Endothelial cell of umbilical vein (primary cell): ENCODE measurements around the gene KLK14. TPM values are rescaled to one million over a fixed set of nuclear protein-coding genes. Genes with fewer than 3 reads are reported as not detected.

Source experiments
- BruUV-seq: library from RNA; stranded (reverse); fragments of 400-500 nt; replicated peaks from 2 replicates; lab custom pipeline; 2021; lab: Mats Ljungman, UMichigan
- CTCF ChIA-PET: fragments of 300-600, 350-600 bp; sonication (Branson Sonifier 250); formaldehyde crosslinking; loops from one replicate; lab custom pipeline; 2021; ENCODE audit warnings: antibody characterized with exemption, inconsistent platforms; lab: Charles Lee
- POLR2A ChIA-PET: fragments of 300-600, 350-600 bp; sonication (Branson Sonifier 250); formaldehyde crosslinking; loops from one replicate; lab custom pipeline; 2021; ENCODE audit warnings: antibody characterized with exemption, inconsistent platforms; lab: Charles Lee
- DNase-seq: peaks from one replicate; pipeline ENCODE4 v3.0.0-alpha.2; 2011; ENCODE audit warnings: low read depth, low spot score
- FAIRE-seq: peaks from 2 replicates; lab custom pipeline; 2011; peaks lifted over from hg19 to GRCh38; lab: Jason Lieb, UNC
- H2AFZ ChIP-seq: 2 replicates; pipeline ENCODE4 v1.6.0; 2012; ENCODE audit warnings: low read depth, low read length, control low read depth, inconsistent platforms
- H3K27ac ChIP-seq: 2 replicates; pipeline ENCODE4 v1.5.1; 2011; ENCODE audit warnings: low read depth, mild to moderate bottlenecking, control low read depth, low read length, moderate library complexity; ENCODE audit not compliant: insufficient read depth
- H3K27me3 ChIP-seq, 2 experiments: 2 replicates each; pipeline versions ENCODE4 v1.6.0 to v1.6.1; 2011; ENCODE audit warnings: low read length in 2 of 2, mixed read lengths in 1 of 2; ENCODE audit not compliant: control insufficient read depth in 2 of 2, insufficient read depth in 2 of 2
- H3K36me3 ChIP-seq, 2 experiments: 2 replicates in 1 of 2; 3 replicates in 1 of 2; pipeline ENCODE4 v1.5.1; 2011; ENCODE audit warnings: low read length in 2 of 2, mild to moderate bottlenecking in 1 of 2, moderate library complexity in 1 of 2; ENCODE audit not compliant: control insufficient read depth in 2 of 2, insufficient read depth in 2 of 2; ENCODE audit errors: extremely low read depth in 1 of 2
- H3K4me1 ChIP-seq: 3 replicates; pipeline ENCODE4 v1.5.1; 2011; ENCODE audit warnings: mild to moderate bottlenecking, low read length; ENCODE audit not compliant: control insufficient read depth, insufficient read depth; ENCODE audit errors: extremely low read depth
- H3K4me2 ChIP-seq: 2 replicates; pipeline ENCODE4 v1.6.1; 2011; ENCODE audit warnings: low read length, control low read depth, mixed read lengths; ENCODE audit not compliant: insufficient read depth
- H3K4me3 ChIP-seq, 3 experiments: fragments of 200-600 bp in 1 of 3; sonication (generic), shearing (Covaris generic) in 1 of 3; replicated peaks in 1 of 3; 2 replicates each; pipeline ENCODE4 v1.5.1; 2011 to 2016; ENCODE audit warnings: control low read depth in 3 of 3, low read length in 3 of 3, mild to moderate bottlenecking in 2 of 3, inconsistent platforms in 1 of 3, low read depth in 1 of 3, moderate library complexity in 1 of 3; ENCODE audit not compliant: insufficient read depth in 1 of 3
- H3K79me2 ChIP-seq: 2 replicates; pipeline ENCODE4 v1.6.0; 2012; ENCODE audit warnings: low read length, inconsistent platforms; ENCODE audit not compliant: control insufficient read depth, insufficient read depth
- H3K9ac ChIP-seq: replicated peaks from 2 replicates; pipeline ENCODE3; 2011; ENCODE audit warnings: low read length, control low read depth; ENCODE audit not compliant: insufficient read depth; ENCODE audit errors: extremely low read depth
- H3K9me1 ChIP-seq: replicated peaks from 3 replicates; pipeline ENCODE4 v1.6.0; 2011; ENCODE audit warnings: mild to moderate bottlenecking, low read length; ENCODE audit not compliant: control insufficient read depth, insufficient read depth; ENCODE audit errors: extremely low read depth
- H3K9me3 ChIP-seq: replicated peaks from 2 replicates; pipeline ENCODE4 v1.5.1; 2012; ENCODE audit warnings: low read length, inconsistent platforms; ENCODE audit not compliant: control insufficient read depth, insufficient read depth
- H4K20me1 ChIP-seq: replicated peaks from 2 replicates; pipeline ENCODE3; 2011; ENCODE audit warnings: mild to moderate bottlenecking, low read length; ENCODE audit not compliant: control insufficient read depth, insufficient read depth; ENCODE audit errors: extremely low read depth
- EZH2 ChIP-seq: IDR thresholded peaks from 2 replicates; pipeline ENCODE4 v1.6.1; 2012; ENCODE audit warnings: borderline replicate concordance, low read depth, mild to moderate bottlenecking, moderate library complexity, low read length, inconsistent platforms; ENCODE audit not compliant: severe bottlenecking
- FOS ChIP-seq: IDR thresholded peaks from 2 replicates; pipeline ENCODE4 v1.6.1; 2011; ENCODE audit warnings: mild to moderate bottlenecking, low read length, moderate library complexity, borderline replicate concordance; ENCODE audit not compliant: insufficient read depth
- GATA2 ChIP-seq: IDR thresholded peaks from 2 replicates; pipeline ENCODE4 v1.7.0; 2011; ENCODE audit warnings: low read depth, mild to moderate bottlenecking, moderate library complexity, mixed read lengths, low read length; ENCODE audit not compliant: insufficient read length, insufficient read depth
- JUN ChIP-seq: IDR thresholded peaks from 2 replicates; pipeline ENCODE4 v1.6.1; 2011; ENCODE audit warnings: borderline replicate concordance, low read depth; ENCODE audit not compliant: insufficient read length, insufficient read depth
- MYC ChIP-seq: IDR thresholded peaks from one replicate; pipeline ENCODE4 v1.6.1; 2011; ENCODE audit warnings: mild to moderate bottlenecking, low read depth, low read length
- POLR2A ChIP-seq: IDR thresholded peaks from 2 replicates; pipeline ENCODE4 v1.6.1; 2012; ENCODE audit warnings: low read depth, mild to moderate bottlenecking, control low read depth, low read length
- POLR2AphosphoS5 ChIP-seq: IDR thresholded peaks from 2 replicates; pipeline ENCODE4 v1.6.1; 2012; ENCODE audit warnings: low read depth, mild to moderate bottlenecking, control low read depth, low read length, moderate library complexity; ENCODE audit not compliant: insufficient read depth
- dilution Hi-C: fragments of 300-500 bp; cut with MboI; formaldehyde crosslinking; loops from one replicate; pipeline ENCODE4 v1.15.0; 2019; ENCODE audit warnings: low sequenced_read_pairs; ENCODE audit not compliant: extremely low pct_ligation_motif_present
- intact Hi-C: fragments of 100-400 bp; cut with micrococcal nuclease; formaldehyde crosslinking; loops from one replicate; pipeline ENCODE4 v1.10.0; 2022
- polyA plus RNA-seq, 4 experiments: library from polyadenylated mRNA; depleted of rRNA in 3 of 4; stranded (reverse) in 3 of 4; unstranded in 1 of 4; fragments of >200 nt; gene quantifications; 2 replicates each; pipeline versions ENCODE4 v1.2.1 to v1.2.3, GENCODE V29; 2011 to 2012; ENCODE audit warnings: missing spikeins in 1 of 4
- total RNA-seq: library from RNA; stranded (reverse); gene quantifications from 2 replicates; pipeline ENCODE4 v1.2.3, GENCODE V29; 2021
- TF ChIP-seq, protein P1 (sequence below): IDR thresholded peaks from 2 replicates; pipeline ENCODE4 v1.6.1; 2011; ENCODE audit not compliant: insufficient read depth, insufficient read length
- TF ChIP-seq, protein P2 (sequence below), 2 donors: IDR thresholded peaks; 1 replicate in 1 of 2; 2 replicates in 1 of 2; pipeline ENCODE4 v1.5.1; 2011; ENCODE audit warnings: low read length in 2 of 2, mild to moderate bottlenecking in 2 of 2, moderate library complexity in 2 of 2, control low read depth in 1 of 2, inconsistent platforms in 1 of 2, low read depth in 1 of 2; ENCODE audit not compliant: insufficient read depth in 1 of 2; ENCODE audit errors: extremely low read depth in 1 of 2

The KLK14 gene
- total and polyA plus RNA-seq, 2 donors (not counting 3 experiments of a cell fraction or from before 2014, with no cell fraction given), result 0.12 TPM; not detected in 1

GRCh38 chr19:51083783-51084182, 1.1 kb upstream of the KLK14 start:
- no peak for FAIRE-seq
- H3K79me2 ChIP-seq, result no peaks in the 10 kb centered on the region
- no peak for TF ChIP-seq FOS
- no peak for DNase-seq
- intact Hi-C loops, result loop anchor here (2.0 kb wide), 1 partner anchor 71 kb away; no protein-coding TSS in a partner anchor
- no peaks in the 10 kb centered on the region for H3K4me1 ChIP-seq
- H3K27ac ChIP-seq, result no peak overlapping the region
- dilution Hi-C loops, result no loop called here
- no peak overlapping the region for H2AFZ ChIP-seq
- no peaks in the 10 kb centered on the region for H4K20me1 ChIP-seq
- no peak overlapping the region for H3K9ac ChIP-seq
- H3K4me3 ChIP-seq, result no peak overlapping the region
- BruUV-seq, result no TSS peak
- H3K4me2 ChIP-seq, result no peak overlapping the region
- ChIA-PET POLR2A (no interaction called here), CTCF (no interaction called here)
- H3K36me3 ChIP-seq, result no peaks in the 10 kb centered on the region
- H3K27me3 ChIP-seq, result no peaks in the 10 kb centered on the region
- H3K9me1 ChIP-seq, result no peaks in the 10 kb centered on the region
- H3K9me3 ChIP-seq, result no peaks in the 10 kb centered on the region

DNA sequence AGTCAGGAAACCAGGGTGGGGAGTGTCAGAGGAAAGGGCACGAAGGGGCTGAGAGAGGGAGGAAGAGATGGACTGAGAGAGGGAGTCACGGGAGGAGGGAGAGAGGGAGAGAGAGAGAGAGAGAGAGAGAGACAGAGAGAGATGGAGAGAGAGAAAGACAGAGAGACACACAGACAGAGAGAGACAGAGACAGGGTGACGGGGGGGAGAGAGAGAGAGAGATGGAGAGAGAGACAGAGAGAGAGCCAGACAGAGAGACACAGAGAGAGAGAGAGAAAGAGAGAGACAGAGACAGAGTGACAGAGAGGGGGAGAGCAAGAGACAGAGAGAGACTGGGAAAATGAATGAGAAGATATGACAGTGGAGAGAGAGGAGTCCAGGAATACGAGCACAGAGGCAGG, 494 bp upstream of the KLK14 start:
- dilution Hi-C loops, result no loop called here
- CTCF ChIA-PET, result no interaction called here
- H3K9me3 ChIP-seq, result no peaks in the 10 kb centered on the region

More for the DNA sequence above, 494 bp upstream of the KLK14 start:
- POLR2A ChIA-PET, result no interaction called here
- H3K9ac ChIP-seq, result no peak overlapping the region
- H3K4me3 ChIP-seq, result no peak overlapping the region
- H3K79me2 ChIP-seq, result no peaks in the 10 kb centered on the region
- H3K27ac ChIP-seq, result no peak overlapping the region
- DNase-seq, result no peak
- TF ChIP-seq MYC (no peak), GATA2 (no peak), JUN (no peak), POLR2AphosphoS5 (no peak), FOS (no peak), POLR2A (no peak), EZH2 (no peak)
- TF ChIP-seq, protein P1, sequence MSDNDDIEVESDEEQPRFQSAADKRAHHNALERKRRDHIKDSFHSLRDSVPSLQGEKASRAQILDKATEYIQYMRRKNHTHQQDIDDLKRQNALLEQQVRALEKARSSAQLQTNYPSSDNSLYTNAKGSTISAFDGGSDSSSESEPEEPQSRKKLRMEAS, result no peak
- TF ChIP-seq, protein P2, sequence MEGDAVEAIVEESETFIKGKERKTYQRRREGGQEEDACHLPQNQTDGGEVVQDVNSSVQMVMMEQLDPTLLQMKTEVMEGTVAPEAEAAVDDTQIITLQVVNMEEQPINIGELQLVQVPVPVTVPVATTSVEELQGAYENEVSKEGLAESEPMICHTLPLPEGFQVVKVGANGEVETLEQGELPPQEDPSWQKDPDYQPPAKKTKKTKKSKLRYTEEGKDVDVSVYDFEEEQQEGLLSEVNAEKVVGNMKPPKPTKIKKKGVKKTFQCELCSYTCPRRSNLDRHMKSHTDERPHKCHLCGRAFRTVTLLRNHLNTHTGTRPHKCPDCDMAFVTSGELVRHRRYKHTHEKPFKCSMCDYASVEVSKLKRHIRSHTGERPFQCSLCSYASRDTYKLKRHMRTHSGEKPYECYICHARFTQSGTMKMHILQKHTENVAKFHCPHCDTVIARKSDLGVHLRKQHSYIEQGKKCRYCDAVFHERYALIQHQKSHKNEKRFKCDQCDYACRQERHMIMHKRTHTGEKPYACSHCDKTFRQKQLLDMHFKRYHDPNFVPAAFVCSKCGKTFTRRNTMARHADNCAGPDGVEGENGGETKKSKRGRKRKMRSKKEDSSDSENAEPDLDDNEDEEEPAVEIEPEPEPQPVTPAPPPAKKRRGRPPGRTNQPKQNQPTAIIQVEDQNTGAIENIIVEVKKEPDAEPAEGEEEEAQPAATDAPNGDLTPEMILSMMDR (IDR thresholded peaks at IDR 0.05; ENCODE audit: extremely low read depth in 1 of 2, insufficient read depth in 1 of 2, low read depth in 1 of 2, low read length in 2 of 2), result no peak
- no peaks in the 10 kb centered on the region for H3K36me3 ChIP-seq
- FAIRE-seq, result no peak
- no peaks in the 10 kb centered on the region for H4K20me1 ChIP-seq
- no TSS peak for BruUV-seq
- no peak overlapping the region for H2AFZ ChIP-seq
- H3K4me2 ChIP-seq, result no peak overlapping the region
- no peaks in the 10 kb centered on the region for H3K4me1 ChIP-seq
- intact Hi-C loops, result loop anchor here (2.0 kb wide), 1 partner anchor 72 kb away; no protein-coding TSS in a partner anchor
- H3K9me1 ChIP-seq, result no peaks in the 10 kb centered on the region
- no peaks in the 10 kb centered on the region for H3K27me3 ChIP-seq
